Stomach smooth muscle (tissue), 2 donors: ENCODE measurements around the gene ICAM1.

ENCODE experiments used
- H3K27ac ChIP-seq: one replicate; pipeline ENCODE4 v1.7.0; 2013; ENCODE audit warnings: mild to moderate bottlenecking, low read length, inconsistent platforms
- H3K27me3 ChIP-seq, 2 donors: one replicate each; pipeline ENCODE4 v1.7.0; 2013; ENCODE audit warnings: low read length in 2 of 2; ENCODE audit not compliant: insufficient read depth in 2 of 2, control insufficient read depth in 1 of 2
- H3K36me3 ChIP-seq, 2 donors: one replicate each; pipeline ENCODE4 v1.7.0; 2013; ENCODE audit warnings: low read length in 2 of 2; ENCODE audit not compliant: control insufficient read depth in 2 of 2, insufficient read depth in 2 of 2
- H3K4me1 ChIP-seq: one replicate; pipeline ENCODE4 v1.7.0; 2013; ENCODE audit warnings: low read length; ENCODE audit not compliant: control insufficient read depth, insufficient read depth
- H3K4me3 ChIP-seq, 2 donors: one replicate each; pipeline ENCODE4 v1.7.0; 2013; ENCODE audit warnings: low read length in 2 of 2
- H3K9ac ChIP-seq, 2 donors: one replicate each; pipeline ENCODE4 v1.7.0; 2013; ENCODE audit warnings: low read length in 2 of 2, mild to moderate bottlenecking in 1 of 2
- H3K9me3 ChIP-seq, 2 donors: one replicate each; pipeline ENCODE4 v1.7.0; 2013; ENCODE audit warnings: low read length in 2 of 2; ENCODE audit not compliant: control insufficient read depth in 2 of 2
- donor health status: healthy.
- donor health status: Pancreatic carcinoma.

Gene ICAM1

DNA sequence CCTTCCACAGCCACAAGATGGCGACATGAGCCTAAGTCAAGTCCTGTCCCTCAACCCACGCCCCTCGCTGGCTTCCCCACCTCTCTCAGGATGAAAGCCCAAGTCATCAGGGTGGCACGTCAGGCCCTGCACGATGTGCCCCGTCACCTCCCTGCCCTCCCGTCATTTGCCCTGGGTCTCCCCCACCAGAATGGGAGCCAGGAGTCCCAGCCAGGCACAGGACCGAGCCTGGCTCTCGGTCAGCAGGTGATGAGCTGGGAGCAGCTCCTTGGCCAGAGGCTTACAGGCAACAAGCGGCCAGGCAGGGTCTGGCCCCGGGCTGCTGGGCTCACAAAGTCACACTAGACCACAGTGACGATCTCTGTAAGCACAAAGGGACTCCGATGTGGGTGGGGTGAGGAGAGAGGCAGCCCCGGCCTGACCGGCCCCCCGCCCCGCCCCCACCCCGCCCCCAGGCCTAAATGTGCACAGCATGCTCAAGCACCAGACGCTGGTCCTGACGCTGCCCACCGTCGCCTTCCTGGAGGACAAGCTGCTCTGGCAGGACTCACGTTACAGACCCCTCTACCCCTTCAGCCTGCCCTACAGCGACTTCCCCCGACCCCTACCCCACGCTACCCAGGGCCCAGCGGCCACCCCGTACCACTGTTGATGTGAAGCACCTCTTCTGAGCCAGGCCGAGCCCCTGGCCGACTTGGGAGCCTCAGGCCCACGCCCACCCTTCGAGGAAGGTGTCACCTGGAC, 11.6 kb upstream of the ICAM1 start:
- Histone ChIP-seq H3K4me3 (no peak overlapping the region), H3K27me3 (no peaks in the 10 kb centered on the region), H3K9ac (no peak overlapping the region), H3K36me3 (peaks cover 30% of the 10 kb centered on the region in 2 donors), H3K27ac (no peak overlapping the region), H3K9me3 (no peaks in the 10 kb centered on the region), H3K4me1 (peaks cover 3% of the 10 kb centered on the region)

DNA sequence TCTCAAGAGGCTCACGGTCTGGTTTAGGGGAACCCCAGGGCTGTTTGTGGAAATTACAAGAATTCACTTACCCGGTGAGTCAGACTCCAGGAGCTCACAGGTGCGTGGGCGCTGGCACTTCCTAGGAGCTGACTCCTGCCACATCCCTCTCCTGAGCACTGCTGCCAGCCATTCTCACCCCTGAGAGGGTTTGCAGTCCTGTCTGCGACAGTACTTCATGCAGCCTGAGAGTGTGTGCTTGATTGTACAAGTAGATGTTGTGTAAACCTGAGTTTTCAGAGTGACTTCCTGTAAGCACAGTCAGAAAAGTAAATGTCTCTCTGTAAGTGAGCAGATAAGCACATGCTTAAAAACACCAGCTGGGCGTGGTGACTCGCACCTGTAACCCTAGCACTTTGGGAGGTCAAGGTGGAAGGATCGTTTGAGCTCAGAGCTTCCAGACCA, 10.8 kb upstream of the ICAM1 start:
- peaks cover 22 to 25% of the 10 kb centered on the region in 2 donors for H3K36me3 ChIP-seq
- H3K9ac ChIP-seq, result no peak overlapping the region
- no peak overlapping the region for H3K4me3 ChIP-seq
- no peaks in the 10 kb centered on the region for H3K27me3 ChIP-seq
- H3K27ac ChIP-seq, result no peak overlapping the region
- peaks cover 3% of the 10 kb centered on the region for H3K4me1 ChIP-seq
- no peaks in the 10 kb centered on the region for H3K9me3 ChIP-seq

DNA sequence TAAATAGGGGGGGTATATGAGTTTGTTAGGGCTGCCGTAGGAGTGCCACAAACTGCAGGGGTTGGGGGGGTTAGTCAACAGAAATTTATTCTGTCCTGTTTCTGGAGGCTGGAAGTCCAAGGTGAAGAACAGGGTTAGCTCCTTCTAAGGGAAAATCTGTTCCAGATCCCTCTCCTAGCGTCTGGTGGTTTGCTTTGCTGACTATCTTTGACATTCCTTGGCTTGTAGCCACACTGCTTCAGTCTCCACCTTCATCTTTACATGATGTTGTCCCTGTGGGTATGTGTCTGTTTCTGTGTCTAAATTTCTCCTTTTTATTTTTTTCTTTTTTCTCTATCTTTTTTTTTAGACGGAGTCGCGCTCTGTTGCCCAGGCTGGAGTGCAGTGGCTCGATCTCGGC, 8.1 kb upstream of the ICAM1 start:
- no peak overlapping the region for H3K9ac ChIP-seq
- H3K36me3 ChIP-seq, result peaks cover 9% of the 10 kb centered on the region in 2 donors
- H3K9me3 ChIP-seq, result no peaks in the 10 kb centered on the region
- no peaks in the 10 kb centered on the region for H3K27me3 ChIP-seq
- H3K4me1 ChIP-seq, result peaks cover 3% of the 10 kb centered on the region
- no peak overlapping the region for H3K27ac ChIP-seq
- no peak overlapping the region for H3K4me3 ChIP-seq

DNA sequence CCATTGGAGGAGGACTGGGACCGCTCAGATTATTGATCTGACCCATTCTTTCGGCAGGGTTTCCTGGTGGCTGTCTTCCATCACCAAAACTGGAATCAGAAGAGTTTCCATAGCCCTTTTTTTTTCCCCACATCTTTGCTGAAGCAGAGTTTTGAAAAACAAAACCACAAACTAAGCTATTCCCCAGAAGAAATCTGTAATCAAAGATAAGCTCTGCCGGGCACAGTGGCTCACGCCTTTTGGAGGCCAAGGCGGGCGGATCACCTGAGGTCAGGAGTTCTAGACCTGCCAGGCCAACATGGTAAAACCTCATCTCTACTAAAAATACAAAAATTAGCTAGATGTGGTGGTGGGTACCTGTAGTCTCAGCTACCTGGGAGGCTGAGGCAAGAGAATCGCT, 4.2 kb upstream of the ICAM1 start:
- Histone ChIP-seq H3K27ac (no peak overlapping the region), H3K27me3 (peaks cover 16 to 27% of the 10 kb centered on the region in 2 donors), H3K36me3 (no peaks in the 10 kb centered on the region), H3K4me1 (peaks cover 18% of the 10 kb centered on the region), H3K9me3 (no peaks in the 10 kb centered on the region), H3K4me3 (no peak overlapping the region), H3K9ac (no peak overlapping the region)

DNA sequence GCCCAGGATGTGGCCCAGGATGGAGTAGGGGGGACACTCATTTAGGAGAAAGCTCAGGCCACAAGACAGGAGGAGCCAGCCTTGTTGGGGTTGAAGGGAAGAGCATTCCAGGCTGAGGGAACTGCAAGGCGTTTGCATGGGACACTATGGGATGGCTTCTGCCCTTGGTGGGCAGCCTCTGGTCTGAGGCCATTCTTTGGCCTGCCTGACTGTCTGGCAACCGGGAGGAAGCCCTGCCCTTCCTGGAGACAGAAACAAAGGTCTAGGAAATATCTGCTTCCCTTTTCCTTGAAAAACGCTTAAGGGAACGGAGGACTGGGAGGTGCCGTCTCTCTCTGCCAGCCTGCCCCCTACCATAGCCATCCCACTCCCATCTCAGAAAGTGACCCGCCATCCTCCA, 2.8 kb upstream of the ICAM1 start:
- peaks cover 18 to 27% of the 10 kb centered on the region in 2 donors for H3K27me3 ChIP-seq
- H3K9ac ChIP-seq, result no peak overlapping the region
- H3K4me3 ChIP-seq, result no peak overlapping the region
- H3K27ac ChIP-seq, result peak overlapping the region; percentile 18
- peaks cover 18% of the 10 kb centered on the region for H3K4me1 ChIP-seq
- H3K9me3 ChIP-seq, result no peaks in the 10 kb centered on the region
- H3K36me3 ChIP-seq, result no peaks in the 10 kb centered on the region

DNA sequence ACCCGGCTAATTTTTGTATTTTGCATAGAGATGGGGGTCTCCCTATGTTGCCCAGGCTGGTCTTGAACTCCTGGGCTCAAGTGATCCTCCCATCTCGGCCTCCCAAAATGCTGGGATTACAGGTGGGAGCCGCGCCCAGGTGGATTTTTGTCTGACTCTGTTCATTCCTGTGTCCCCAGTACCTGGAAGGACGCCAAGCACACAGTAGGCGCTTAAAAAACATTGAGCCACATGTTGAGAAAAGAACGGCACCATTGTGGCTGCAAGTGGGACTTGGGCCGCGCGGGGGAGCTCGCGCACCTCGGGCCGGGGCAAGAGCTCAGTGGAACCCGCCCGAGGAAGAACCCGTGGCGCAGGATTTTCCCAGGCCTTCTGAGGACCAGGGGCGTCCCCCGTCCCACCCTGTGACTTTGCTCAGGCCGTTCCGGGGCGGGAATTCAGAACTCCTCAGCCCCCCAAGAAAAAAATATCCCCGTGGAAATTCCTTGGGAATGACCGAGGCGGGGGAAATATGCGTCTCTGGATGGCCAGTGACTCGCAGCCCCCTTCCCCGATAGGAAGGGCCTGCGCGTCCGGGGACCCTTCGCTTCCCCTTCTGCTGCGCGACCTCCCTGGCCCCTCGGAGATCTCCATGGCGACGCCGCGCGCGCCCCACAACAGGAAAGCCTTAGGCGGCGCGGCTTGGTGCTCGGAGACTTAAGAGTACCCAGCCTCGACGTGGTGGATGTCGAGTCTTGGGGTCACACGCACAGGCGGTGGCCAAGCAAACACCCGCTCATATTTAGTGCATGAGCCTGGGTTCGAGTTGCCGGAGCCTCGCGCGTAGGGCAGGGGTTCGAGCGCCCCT, 1.4 kb upstream of the ICAM1 start:
- peak overlapping the region; percentile 54 to 65 for H3K4me3 ChIP-seq
- no peaks in the 10 kb centered on the region for H3K9me3 ChIP-seq
- peaks cover 18% of the 10 kb centered on the region for H3K4me1 ChIP-seq
- peaks cover 18 to 27% of the 10 kb centered on the region in 2 donors for H3K27me3 ChIP-seq
- H3K27ac ChIP-seq, result peak overlapping the region; percentile 67
- H3K36me3 ChIP-seq, result no peaks in the 10 kb centered on the region
- peak overlapping the region; percentile 29 to 50 for H3K9ac ChIP-seq

DNA sequence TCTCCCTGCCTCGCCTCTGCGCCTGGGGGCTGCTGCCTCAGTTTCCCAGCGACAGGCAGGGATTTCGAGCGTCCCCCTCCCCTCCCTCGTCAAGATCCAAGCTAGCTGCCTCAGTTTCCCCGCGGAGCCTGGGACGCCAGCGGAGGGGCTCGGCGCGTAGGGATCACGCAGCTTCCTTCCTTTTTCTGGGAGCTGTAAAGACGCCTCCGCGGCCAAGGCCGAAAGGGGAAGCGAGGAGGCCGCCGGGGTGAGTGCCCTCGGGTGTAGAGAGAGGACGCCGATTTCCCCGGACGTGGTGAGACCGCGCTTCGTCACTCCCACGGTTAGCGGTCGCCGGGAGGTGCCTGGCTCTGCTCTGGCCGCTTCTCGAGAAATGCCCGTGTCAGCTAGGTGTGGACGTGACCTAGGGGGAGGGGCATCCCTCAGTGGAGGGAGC, 722 bp upstream of the ICAM1 start:
- H3K9me3 ChIP-seq, result no peaks in the 10 kb centered on the region
- H3K9ac ChIP-seq, result peak overlapping the region; percentile 50 to 60
- peak overlapping the region; percentile 54 to 65 for H3K4me3 ChIP-seq
- peaks cover 18% of the 10 kb centered on the region for H3K4me1 ChIP-seq
- H3K36me3 ChIP-seq, result no peaks in the 10 kb centered on the region
- H3K27me3 ChIP-seq, result peaks cover 18 to 27% of the 10 kb centered on the region in 2 donors
- H3K27ac ChIP-seq, result peak overlapping the region; percentile 67

DNA sequence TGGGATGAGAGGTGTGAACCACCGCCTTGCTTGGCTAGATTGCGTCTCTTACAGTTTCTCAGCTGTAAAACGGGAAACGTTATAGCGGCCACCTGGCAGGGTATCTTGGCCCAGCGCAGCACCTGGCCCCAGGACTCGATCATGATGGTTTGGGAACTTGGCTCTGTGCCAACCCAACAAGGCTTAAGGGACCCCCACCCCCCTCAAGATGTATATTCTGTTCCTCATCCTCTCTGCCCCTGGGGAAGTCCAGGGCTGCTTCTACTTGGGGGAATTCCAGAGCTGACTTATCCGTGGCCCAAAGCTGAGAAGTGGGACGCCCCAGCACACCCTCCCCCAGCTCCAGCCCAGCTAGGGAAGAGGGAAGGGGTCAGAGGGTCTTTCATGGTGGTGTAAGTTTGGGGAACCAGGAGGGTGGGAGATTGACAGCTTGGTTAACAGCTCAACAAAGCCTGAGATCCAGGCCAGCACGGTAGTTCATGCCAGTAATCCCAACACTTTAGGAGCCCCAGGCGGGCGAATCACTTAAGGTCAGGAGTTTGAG, 695 bp downstream of the ICAM1 start:
- H3K4me3 ChIP-seq, result peak overlapping the region; percentile 35 to 65
- peaks cover 18 to 27% of the 10 kb centered on the region in 2 donors for H3K27me3 ChIP-seq
- no peaks in the 10 kb centered on the region for H3K9me3 ChIP-seq
- no peaks in the 10 kb centered on the region for H3K36me3 ChIP-seq
- peak overlapping the region in 1 of 2 donors; percentile 45 for H3K9ac ChIP-seq
- peak overlapping the region; percentile 67 for H3K27ac ChIP-seq
- peaks cover 18% of the 10 kb centered on the region for H3K4me1 ChIP-seq

DNA sequence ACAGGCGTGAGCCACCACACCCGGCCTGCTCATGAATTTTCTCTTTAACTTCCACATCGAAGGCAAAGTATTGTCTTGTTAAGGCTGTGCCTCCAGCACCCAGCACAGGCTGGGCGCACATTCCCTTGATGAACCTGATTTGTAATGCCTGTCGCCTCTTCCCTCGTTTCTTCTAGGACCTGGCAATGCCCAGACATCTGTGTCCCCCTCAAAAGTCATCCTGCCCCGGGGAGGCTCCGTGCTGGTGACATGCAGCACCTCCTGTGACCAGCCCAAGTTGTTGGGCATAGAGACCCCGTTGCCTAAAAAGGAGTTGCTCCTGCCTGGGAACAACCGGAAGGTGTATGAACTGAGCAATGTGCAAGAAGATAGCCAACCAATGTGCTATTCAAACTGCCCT, 3.7 kb downstream of the ICAM1 start:
- H3K4me1 ChIP-seq, result peaks cover 17% of the 10 kb centered on the region
- no peaks in the 10 kb centered on the region for H3K9me3 ChIP-seq
- H3K36me3 ChIP-seq, result no peaks in the 10 kb centered on the region
- no peak overlapping the region for H3K4me3 ChIP-seq
- H3K27ac ChIP-seq, result no peak overlapping the region
- H3K9ac ChIP-seq, result no peak overlapping the region
- peaks cover 18 to 22% of the 10 kb centered on the region in 2 donors for H3K27me3 ChIP-seq

DNA sequence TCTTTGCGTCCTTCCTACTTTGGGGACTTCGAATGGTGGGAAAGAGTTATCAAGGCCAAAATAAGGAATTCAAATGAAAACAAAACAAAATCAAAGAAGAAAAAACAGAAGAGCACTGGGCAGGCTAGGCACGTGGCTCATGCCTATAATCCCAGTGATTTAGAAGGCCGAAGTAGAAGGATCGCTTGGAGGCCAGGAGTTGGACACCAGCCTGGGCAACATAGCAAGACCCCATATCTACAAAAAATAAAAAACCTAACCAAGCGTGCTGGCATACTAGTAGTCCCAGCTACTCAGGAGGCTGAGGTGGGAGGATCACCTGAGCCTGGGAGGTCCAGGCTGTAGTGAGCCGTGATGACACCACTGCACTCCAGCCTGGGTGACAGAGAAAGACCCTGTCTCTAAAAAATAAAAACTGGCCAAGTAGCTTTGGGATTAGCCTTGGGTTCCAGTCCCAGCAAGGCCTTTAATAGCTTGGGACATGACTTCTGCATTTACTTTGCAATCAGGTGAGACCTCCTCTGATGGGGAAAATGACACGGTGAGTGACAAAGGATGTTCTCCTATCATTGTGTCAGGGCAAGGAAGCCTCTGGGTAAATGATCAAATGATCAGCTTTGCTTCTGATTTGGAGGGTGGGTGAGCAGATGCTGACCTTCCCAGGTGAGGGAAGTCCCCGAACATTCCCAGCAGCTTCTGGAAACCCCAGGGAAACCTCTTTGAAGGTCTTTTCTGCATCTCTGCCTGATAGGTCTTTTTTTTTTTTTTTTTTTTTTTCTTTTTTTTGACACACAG, 7.1 kb downstream of the ICAM1 start:
- Histone ChIP-seq H3K9me3 (no peaks in the 10 kb centered on the region), H3K36me3 (no peaks in the 10 kb centered on the region), H3K9ac (no peak overlapping the region), H3K4me3 (no peak overlapping the region), H3K27me3 (no peaks in the 10 kb centered on the region), H3K4me1 (no peaks in the 10 kb centered on the region), H3K27ac (no peak overlapping the region)
